GM21528 (cell line): Measurements from ENCODE around the gene CTSH.
"Not testable (repeated sequence)": the region's sequence is repeated elsewhere in the genome, so short reads cannot be mapped to it uniquely, and the experiment has no call there.

Source experiments
- ATAC-seq: cut with Tn5 transposase; IDR thresholded peaks from one replicate; pipeline ENCODE4 v1.9.1; 2021; ENCODE audit warnings: mild to moderate bottlenecking, moderate library complexity; ENCODE audit not compliant: unreplicated experiment, low FRiP score

The CTSH gene

DNA sequence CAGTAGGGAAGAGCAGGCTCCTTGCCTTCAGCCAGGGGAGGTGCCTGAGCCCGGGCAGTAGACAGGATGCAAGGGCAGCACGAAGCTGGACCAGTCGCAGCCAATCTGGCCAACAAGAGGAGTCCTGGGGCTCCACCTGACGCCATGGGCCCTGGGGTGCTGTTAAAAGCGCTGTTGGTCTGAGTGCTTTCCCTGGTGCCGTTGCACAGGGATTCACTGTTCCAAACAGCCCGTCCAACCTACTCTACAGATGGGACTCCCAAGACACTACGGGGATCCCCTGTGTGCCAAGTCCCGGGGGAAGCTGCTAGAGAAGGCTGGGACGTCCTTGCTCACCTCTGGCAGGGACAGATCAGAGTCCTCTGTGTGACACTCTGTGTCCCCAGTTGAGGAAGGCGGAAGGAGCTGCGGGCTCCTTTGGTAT lies 632 bp downstream of the CTSH start:
- peak; percentile 23 for ATAC-seq

DNA sequence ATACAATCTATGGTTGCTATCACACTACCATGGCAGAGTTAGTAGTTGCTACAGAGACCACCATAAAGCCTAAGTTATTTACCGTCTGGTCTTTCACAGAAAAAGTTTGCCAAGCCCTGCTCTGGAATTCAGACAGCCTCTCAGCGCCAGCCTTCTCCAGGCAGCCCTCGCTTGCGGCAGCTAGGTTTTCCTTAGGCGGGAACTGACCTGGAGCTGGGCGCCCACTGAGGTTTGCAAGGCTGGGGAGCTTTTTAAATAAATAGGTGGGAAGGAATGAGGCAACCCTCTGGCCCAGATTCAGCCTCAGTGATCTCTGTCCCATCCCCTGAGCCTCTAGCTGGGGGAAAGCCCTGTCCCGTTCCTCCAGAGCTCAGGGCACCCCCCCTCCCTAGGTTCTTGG lies 1.2 kb downstream of the CTSH start:
- ATAC-seq: no peak

DNA sequence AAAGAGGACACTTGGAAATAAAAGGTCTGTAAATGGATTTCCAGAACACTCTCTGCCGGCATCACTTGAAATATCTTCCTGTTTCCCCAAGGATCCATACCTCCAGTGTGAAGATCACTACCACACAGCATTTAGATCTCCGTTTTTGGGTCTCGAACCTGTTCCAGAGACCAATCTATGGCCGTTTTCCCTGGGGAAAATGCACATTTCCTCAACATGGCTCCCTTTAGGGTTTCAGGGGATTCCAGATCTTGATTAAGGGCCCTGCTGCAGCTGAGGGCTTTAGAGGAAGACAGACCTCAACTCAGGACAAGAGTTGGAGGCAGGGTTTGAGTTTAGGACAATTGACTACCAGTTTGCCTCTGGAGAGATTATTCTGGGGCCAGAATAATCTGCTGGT lies 2.1 kb downstream of the CTSH start:
- ATAC-seq: no peak

DNA sequence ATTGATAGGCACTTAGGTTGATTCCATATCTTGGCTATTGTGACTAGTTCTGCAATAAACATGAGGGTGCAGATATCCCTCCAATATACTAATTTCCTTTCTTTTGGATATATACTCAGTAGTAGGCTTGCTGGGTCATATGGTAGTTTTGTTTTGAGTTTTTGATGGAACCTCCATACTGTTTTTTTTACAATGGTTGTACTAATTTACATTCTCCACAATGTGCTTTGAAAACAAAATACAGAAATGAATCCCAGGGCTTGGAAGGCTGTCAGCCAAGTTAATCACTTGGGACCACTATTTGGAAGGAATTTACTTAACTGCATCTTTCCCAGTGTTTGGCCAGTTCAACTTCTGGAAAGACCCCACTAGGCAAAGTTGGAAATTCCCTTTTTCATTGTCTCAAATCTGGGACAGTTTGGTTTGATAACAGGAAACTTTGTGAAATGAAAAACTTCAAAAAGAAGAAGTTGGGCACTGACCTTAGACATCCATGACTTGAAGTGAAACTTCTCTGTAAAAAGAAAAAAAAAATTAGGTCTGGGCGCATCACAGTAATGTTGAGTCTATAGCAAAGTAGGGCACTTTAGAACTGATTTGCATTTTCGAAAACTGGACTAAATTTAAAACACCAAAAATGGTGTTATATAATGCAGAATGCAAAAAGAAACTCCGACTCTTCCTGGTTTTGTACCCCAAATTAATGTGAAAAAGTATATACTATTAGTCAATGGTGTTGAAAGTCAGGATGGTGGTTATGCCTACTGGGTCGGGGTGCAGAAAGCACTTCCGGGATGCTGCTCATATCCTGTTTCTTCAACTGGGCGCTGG lies 6.0 kb downstream of the CTSH start:
- ATAC-seq: peak; percentile 67

DNA sequence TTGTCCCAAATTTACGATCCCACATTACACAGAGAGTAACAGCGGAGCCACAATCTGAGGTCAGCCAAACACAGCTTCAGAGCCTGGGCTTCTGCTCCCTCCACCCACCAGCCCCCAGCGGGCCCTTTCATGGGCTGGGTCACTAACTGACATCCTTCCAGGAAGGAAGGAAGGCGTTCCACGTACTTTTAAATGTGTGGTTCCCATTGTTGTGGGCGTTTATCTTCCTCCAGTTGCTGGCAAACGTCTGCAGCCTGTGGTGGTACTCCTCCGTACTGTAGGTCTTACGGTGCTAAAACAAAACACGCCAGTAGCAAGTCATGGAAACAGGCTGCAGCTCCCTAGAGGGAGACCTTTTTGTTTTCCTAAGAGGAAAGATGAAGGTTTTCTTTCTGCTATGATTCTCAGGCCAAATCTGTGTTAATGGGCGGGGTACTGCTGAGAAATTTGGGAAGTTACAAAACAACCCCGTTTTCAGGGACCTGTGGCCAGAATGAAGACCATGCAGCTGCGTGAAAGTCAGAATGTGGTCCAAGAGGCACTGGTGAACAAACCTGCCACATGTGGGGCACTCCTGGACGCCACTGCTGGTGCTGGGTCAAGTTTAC lies 7.6 kb downstream of the CTSH start:
- no peak for ATAC-seq

DNA sequence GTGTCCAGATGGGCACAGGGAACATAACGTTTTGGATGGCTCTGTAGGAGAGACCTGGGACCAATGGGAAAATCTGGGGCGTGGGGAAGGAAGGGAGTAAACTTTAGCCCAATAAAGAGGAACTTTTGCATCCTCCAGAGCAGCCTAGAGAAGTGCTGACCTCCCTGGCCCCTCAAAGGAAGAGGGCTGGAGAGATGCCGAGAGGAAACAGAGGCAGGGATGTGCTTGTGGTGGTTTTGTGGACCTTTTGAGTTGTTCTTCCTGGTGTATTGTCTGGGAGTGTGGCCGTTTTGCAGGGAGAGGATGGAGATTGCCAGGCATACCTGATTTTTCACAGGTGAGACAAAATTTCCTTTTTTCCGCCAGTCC lies 10.2 kb downstream of the CTSH start:
- ATAC-seq: no peak

DNA sequence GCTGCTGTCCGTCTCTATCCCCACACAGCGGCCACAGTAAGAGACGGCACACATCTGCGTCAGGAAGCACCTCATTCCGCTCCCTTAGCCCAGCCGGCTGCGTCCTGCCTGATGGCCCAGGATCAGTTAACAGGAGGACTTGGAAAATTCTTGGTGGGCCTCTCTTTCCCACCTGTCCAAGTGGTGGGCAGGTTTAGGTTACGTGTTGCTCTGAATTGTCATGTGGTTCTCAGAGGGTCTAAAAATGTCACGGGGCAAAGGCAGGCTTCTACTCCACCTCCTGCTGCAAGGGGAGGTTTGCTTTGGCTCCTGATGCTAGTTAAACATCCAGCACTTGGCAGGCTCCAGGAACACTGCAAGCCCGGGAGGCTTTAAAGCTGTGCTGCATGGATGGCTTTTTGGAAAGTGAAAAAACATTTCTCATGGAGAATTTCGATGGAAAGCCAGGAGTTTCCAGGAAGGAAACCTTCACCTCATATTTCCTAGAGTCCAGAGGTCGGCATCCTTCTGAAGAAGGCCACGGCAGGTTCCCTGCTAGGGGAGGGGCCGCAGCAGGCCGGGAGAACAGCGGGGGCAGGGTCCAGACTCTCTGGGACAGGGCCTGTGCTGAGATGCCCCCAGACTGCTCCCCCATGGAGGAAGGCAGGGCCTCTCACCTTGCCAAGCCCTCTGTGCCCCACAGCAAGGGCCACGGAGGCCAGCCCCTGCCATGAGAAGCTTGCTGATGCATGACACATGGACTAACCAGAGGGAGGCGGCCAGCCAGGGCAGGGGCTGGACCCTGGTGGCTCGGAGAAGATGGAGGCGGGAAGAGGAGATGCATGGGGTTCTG lies 10.8 kb downstream of the CTSH start:
- no peak for ATAC-seq

DNA sequence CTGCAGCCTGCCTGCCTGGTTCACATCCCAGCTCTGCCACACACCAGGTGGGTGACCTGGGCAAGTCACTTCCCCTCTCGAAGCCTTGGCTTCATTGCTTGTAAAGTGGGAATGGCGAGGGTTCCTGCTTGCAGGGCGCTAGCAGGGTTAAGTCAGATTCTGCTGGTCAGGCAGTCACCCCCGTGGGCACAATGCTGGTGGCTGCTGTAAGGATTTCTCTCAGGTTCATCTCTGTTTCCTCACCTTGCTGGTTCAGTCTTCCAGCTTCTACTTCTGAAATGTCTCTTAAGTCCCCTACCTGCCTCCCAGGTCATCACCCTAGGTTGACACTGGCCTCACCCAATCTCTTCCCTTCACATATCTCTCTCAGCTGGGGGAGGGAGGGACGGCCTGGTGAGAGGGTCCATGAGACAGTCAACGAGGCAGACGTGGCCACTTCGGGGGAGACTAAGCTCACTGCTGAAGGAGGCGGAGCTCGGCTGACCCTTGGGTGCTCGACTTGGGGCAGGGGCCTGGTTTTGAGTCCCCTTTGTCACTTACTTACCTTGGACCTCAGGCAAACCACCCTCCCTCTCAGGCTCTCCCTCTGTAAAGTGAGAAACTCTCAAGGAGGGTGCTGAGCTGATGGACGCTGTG lies 11.5 kb downstream of the CTSH start:
- ATAC-seq: no peak

DNA sequence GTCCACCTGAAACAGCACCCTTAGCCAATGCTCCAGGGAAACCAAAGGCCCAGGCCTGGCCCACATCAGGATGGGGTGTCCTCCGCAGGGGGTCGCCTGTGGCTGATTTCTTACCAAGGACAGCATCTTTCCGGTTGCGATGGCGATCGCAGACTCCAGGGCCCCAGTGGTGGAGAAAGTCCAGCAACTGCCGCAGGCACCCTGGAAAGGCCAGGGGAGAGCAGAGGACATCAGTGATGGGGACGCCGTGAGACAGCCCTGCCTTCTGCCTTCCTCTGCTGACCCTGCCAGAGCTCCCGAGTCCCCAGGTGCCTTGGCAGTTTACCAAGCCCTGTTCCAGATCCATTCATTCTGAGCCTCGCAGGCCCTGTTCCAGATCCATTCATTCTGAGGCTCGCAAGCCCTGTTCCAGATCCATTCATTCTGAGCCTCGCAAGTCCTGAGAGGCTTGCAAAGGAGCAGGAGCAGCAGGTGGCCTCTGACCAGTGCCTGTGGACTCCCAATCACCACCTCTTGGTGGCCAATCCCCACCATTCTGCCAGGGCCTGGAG lies 12.5 kb downstream of the CTSH start:
- no peak for ATAC-seq

DNA sequence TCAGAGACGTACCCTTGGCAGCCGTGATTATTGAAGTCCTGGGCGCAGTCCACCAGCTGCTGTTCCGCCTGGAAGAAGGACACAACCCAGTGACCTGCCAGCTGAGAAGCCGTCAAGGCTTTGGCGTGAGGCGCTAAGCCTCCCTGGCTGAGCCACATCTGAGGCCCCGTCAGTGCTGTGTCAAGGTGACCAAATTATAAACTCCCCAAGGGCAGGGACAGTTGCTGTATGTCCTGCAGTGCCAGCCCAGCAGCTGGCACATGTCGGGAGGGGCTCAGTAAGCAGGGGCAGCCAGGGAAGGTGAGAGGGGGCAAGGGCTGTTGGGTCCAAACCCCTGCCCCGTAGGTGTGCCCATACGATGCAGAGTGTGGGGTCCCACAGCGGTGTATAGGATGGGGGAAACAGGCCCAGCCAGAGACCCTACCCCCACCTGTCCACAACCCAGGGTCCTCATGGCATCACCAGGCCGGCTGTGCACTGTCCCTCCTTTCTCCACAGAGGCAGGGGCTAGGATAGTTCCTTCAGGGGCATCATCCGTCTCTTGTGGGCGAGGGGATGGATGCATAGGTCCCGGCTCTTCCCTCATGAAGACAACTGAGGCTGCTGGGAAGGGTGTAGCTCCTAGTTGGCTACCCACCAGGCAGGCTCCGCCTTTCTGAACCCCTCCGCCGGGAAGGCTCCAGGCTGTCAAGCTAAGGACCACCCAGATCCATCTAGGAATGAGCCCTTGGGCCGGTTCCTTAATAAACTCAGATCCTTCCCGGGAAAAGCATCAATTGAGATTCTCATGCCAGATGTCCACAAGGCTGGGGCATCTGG lies 13.2 kb downstream of the CTSH start:
- no peak for ATAC-seq

DNA sequence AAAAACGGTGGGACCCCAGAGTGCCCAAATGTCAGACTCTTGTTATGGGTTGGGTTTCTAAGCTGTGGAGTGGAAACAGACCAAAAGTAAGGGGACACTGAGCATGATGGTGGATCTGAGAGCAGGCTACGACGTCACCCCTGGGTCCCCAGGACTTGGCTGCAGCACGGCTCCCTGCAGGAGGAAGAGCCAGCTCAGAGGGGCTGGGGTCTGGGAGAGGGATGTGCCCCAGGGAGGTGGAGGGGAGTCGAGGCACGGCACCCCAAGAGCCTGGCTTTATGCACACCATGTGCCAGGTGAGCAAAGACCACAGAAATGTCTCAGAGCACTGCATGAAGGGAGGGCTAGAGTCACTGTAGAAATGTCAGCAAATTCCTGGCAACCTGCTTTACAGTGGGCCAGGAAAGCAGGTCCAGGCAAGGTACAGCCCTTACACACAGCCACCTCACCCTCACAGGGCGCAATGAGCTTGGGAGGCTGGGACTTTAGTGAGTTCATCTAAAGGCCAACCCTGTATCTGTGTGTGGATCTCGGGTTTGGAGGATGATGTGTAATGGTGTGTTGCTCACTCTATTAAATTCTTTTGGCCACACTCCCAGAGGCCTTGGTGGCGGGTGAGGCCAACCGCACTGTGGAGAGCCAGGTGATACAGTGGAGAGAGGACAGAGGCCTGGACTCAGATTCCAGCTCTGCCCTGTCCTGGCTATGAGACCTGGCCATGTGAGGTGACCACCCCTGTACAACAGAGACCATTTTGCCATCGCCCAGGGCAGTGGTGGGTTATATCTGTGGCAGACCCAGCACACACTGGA lies 14.1 kb downstream of the CTSH start:
- ATAC-seq: no peak

DNA sequence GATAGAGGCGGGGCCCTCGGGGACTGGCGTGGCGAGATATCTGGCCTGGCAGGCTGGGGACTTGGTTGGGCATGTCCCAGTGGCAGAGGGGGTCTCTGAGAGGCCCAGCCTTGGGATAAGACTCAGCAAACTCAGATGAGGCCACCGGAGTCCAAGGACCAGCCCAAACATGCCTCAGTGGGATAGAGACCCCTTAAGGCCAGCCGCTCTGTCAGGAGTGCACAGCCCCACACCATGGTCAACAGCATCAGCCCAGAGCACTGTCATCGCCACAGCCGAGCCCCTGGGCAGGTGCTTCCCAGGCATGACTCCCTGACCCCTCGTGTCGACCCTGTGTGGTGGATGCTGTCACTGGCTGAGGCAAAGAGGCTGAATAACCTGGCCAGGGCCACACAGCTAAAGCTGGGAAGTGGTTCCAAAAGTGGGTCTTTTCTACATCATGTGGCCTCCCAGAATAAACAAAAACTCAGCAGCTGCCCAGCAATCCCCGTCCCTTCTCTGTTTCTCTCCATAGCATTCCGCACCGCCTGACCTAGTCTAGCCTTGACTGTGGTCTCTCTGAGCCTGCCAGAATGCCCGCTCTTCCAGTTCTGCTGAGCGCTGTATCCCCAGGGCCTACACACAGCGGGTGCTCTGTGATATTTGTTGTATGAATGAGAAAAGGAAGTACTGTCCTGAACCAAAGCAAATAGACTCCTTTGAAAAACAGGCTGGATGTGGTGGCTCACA lies 15.1 kb downstream of the CTSH start:
- no peak for ATAC-seq

DNA sequence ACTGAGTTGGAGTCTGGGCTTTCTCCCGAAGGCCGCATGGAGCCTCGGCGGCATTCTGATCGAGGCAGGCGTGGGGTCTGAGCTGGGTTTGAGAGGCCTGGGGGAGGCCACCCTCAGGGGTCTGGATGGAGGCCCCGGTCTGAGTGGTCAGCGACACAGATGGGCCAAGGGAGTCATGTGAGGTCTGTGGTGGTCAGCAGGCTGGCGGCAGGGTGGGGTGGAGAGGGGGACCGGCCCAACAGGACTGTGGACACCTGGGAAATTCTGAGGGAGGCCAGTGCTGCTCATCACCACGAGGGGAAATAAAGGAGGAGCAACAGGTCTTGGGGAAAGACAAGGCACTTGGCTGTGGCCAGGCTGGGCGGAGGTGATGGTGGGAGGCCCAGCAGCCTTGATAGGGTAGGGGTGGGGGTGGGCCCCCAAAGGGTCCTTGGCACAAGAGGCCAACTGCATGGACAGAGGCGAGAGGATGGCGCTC lies 16.2 kb downstream of the CTSH start:
- ATAC-seq: no peak

DNA sequence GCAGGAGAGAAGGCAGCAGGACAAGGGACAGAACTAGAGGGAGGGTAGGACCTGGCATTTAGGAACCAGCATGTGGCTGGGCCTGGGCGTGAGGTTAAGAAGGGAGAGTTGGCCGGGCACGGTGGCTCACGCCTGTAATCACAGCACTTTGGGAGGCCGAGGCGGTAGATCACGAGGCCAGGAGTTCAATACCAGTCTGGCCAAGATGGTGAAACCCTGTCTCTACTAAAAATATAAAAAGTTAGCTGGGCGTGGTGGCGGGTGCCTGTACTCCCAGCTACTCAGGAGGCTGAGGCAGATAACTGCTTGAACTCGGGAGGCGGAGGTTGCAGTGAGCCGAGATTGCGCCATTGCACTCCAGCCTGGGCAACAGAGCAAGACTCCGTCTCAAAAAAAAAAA lies 16.7 kb downstream of the CTSH start:
- ATAC-seq: not testable (repeated sequence)

DNA sequence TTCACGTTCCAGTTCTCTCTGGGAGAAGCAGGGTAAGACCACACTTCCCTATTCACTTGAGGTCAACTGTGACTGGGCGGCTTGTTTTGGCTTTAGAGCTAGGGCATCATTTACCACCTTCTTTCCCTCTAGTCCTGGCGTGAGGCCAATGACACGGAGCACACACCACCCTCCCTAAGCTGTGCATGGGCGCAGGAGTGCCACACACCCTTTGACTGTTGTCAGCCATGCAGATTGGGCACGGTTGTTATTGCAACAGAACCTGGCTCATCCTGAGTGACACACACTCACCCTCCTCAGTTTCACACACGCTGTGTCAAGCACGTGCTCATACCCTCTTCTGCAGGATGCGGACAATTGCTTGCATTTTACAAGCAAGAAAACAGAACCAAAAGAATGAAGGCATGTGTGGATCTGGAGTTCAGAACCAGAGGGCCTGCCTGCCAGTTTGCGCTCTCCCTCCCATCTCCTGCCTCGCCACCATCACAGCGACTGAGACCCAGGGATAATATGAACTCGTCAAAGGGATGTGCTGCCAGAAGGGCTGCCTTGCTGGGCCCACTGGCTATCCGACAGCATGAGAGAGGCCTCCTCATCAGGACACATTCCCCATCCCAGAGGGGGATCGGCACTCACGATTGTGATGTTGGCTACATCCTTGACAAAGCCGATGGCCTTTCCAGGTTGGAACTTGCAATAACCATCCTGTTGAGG lies 17.6 kb downstream of the CTSH start:
- ATAC-seq: no peak

DNA sequence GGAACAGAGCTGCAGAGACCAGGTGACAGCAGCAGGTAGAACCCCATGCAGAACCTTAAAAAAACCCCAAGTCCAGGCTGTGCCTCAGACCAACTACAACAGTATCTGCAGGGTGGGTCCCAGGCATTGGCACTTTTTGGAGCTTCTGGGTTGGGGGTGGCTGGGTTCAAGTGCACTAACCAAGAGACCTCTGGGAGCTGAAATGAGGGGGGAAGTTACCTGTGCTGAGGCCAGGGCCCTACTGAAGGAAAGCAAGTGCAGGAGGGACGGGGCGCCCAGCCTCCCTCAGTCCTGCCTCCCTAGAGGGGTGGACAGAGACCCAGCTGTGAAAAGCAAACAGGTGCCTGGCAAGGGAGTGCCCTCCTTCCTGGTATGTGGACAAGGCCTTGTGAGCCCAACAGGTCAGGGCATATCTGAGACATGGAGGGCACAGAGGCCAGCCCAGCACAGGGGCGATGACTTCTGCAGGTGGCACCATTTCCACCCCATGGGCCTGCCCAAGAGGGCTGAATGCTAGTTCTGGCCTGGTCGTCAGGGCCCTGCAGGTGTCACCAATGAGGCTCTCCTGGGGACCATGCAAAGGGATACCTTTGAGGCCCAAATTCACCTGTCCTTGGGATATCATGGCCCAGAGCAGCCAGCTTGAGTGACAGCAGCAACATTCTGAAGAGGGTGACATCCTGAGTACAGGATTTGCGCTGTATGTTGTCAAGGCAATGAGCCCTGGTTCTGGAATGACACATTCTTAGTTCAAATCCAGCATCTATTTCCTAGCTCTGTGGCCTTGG lies 18.7 kb downstream of the CTSH start:
- ATAC-seq: no peak
